Effector memory CD8-positive, alpha-beta T cell (primary cell): Measurements from ENCODE around the gene COL4A6.

Source experiments
- ATAC-seq: fragments of 150-1000 bp; cut with Tn5 transposase; replicated peaks from 2 replicates; pipeline ENCODE4 v1.10.0; 2021; ENCODE audit warnings: mild to moderate bottlenecking, moderate library complexity
- DNase-seq, 3 experiments: peaks; one replicate each; pipeline ENCODE4 v3.0.0; 2021
- H3K27ac Mint-ChIP-seq, 2 donors: one replicate each; pipeline ENCODE4 v1.8.0; 2022; ENCODE audit warnings: mild to moderate bottlenecking in 2 of 2, mixed read lengths in 2 of 2, moderate library complexity in 2 of 2
- H3K27me3 Mint-ChIP-seq, 2 donors: one replicate each; pipeline ENCODE4 v1.8.0; 2022; ENCODE audit warnings: mixed read lengths in 2 of 2
- H3K36me3 Mint-ChIP-seq: one replicate; pipeline ENCODE4 v1.8.0; 2022; ENCODE audit warnings: mild to moderate bottlenecking, moderate library complexity, mixed read lengths; ENCODE audit not compliant: insufficient read depth
- H3K4me1 Mint-ChIP-seq, 2 donors: one replicate each; pipeline ENCODE4 v1.8.0; 2022; ENCODE audit warnings: low read depth in 2 of 2, mixed read lengths in 2 of 2
- H3K4me3 Mint-ChIP-seq, 2 donors: one replicate each; pipeline ENCODE4 v1.8.0; 2022; ENCODE audit warnings: mild to moderate bottlenecking in 2 of 2, mixed read lengths in 2 of 2, moderate library complexity in 2 of 2
- H3K9me3 Mint-ChIP-seq, 2 donors: one replicate each; pipeline ENCODE4 v1.8.0; 2022; ENCODE audit warnings: mixed read lengths in 2 of 2

COL4A6 gene

GRCh38 chrX:108344216-108344615 is 94.0 kb downstream of the COL4A6 start:
- H3K27ac Mint-ChIP-seq = no peak overlapping the region
- DNase-seq = no peak
- no peak overlapping the region for H3K4me3 Mint-ChIP-seq
- no peaks in the 10 kb centered on the region for H3K9me3 Mint-ChIP-seq
- no peaks in the 10 kb centered on the region for H3K4me1 Mint-ChIP-seq
- no peaks in the 10 kb centered on the region for H3K27me3 Mint-ChIP-seq
- H3K36me3 Mint-ChIP-seq = no peaks in the 10 kb centered on the region
- no peak for ATAC-seq

GRCh38 chrX:108341947-108342346 is 96.3 kb downstream of the COL4A6 start:
- H3K36me3 Mint-ChIP-seq = no peaks in the 10 kb centered on the region
- H3K27me3 Mint-ChIP-seq = no peaks in the 10 kb centered on the region
- H3K4me3 Mint-ChIP-seq = no peak overlapping the region
- H3K4me1 Mint-ChIP-seq = no peaks in the 10 kb centered on the region
- no peak for DNase-seq
- no peak for ATAC-seq
- no peak overlapping the region for H3K27ac Mint-ChIP-seq
- H3K9me3 Mint-ChIP-seq = no peaks in the 10 kb centered on the region

- DNase-seq (no peak), ATAC-seq (no peak)
- H3K9me3 Mint-ChIP-seq = no peaks in the 10 kb centered on the region
- no peaks in the 10 kb centered on the region for H3K36me3 Mint-ChIP-seq
- H3K4me3 Mint-ChIP-seq = no peak overlapping the region
- H3K4me1 Mint-ChIP-seq = no peaks in the 10 kb centered on the region
- no peaks in the 10 kb centered on the region for H3K27me3 Mint-ChIP-seq
- H3K27ac Mint-ChIP-seq = no peak overlapping the region
Observed at GRCh38 chrX:108332281-108332680, 105.9 kb downstream of the COL4A6 start.

- Mint-ChIP-seq H3K36me3 (no peaks in the 10 kb centered on the region), H3K27me3 (no peaks in the 10 kb centered on the region)
Observed at GRCh38 chrX:108331126-108331909, 106.9 kb downstream of the COL4A6 start.

GRCh38 chrX:108323751-108324150 is 114.5 kb downstream of the COL4A6 start:
- peaks cover 0 to 14% of the 10 kb centered on the region in 2 donors for H3K27me3 Mint-ChIP-seq
- H3K4me3 Mint-ChIP-seq = no peak overlapping the region
- ATAC-seq (no peak), DNase-seq (no peak)
- H3K36me3 Mint-ChIP-seq = no peaks in the 10 kb centered on the region
- no peak overlapping the region for H3K27ac Mint-ChIP-seq
- no peaks in the 10 kb centered on the region for H3K4me1 Mint-ChIP-seq
- H3K9me3 Mint-ChIP-seq = no peaks in the 10 kb centered on the region

More at GRCh38 chrX:108331126-108331909, 106.9 kb downstream of the COL4A6 start:
- Mint-ChIP-seq H3K4me3 (no peak overlapping the region), H3K9me3 (no peaks in the 10 kb centered on the region), H3K27ac (no peak overlapping the region), H3K4me1 (no peaks in the 10 kb centered on the region)
- DNase-seq (no peak), ATAC-seq (no peak)

- Mint-ChIP-seq H3K4me3 (no peak overlapping the region), H3K27me3 (peaks cover 0 to 14% of the 10 kb centered on the region in 2 donors), H3K9me3 (no peaks in the 10 kb centered on the region), H3K27ac (no peak overlapping the region), H3K36me3 (no peaks in the 10 kb centered on the region), H3K4me1 (no peaks in the 10 kb centered on the region)
- ATAC-seq (no peak), DNase-seq (no peak)
Observed at GRCh38 chrX:108322234-108322633, 116.0 kb downstream of the COL4A6 start.

GRCh38 chrX:108316456-108316855 is 121.8 kb downstream of the COL4A6 start:
- ATAC-seq (no peak), DNase-seq (no peak)
- Mint-ChIP-seq H3K4me3 (no peak overlapping the region), H3K27me3 (peaks cover 0 to 14% of the 10 kb centered on the region in 2 donors), H3K36me3 (no peaks in the 10 kb centered on the region), H3K27ac (no peak overlapping the region), H3K4me1 (no peaks in the 10 kb centered on the region), H3K9me3 (peaks cover 0 to 2% of the 10 kb centered on the region in 2 donors)

- DNase-seq (no peak), ATAC-seq (no peak)
- Mint-ChIP-seq H3K9me3 (peaks cover 0 to 2% of the 10 kb centered on the region in 2 donors), H3K36me3 (no peaks in the 10 kb centered on the region), H3K4me3 (no peak overlapping the region), H3K4me1 (no peaks in the 10 kb centered on the region), H3K27ac (no peak overlapping the region), H3K27me3 (no peaks in the 10 kb centered on the region)
Observed at GRCh38 chrX:108313669-108314068, 124.6 kb downstream of the COL4A6 start.

GRCh38 chrX:108312957-108313356 is 125.3 kb downstream of the COL4A6 start:
- Mint-ChIP-seq H3K27me3 (no peaks in the 10 kb centered on the region), H3K36me3 (no peaks in the 10 kb centered on the region), H3K9me3 (peaks cover 0 to 2% of the 10 kb centered on the region in 2 donors), H3K27ac (no peak overlapping the region), H3K4me3 (no peak overlapping the region), H3K4me1 (no peaks in the 10 kb centered on the region)
- DNase-seq (no peak), ATAC-seq (no peak)

GRCh38 chrX:108312011-108312410 is 126.2 kb downstream of the COL4A6 start:
- H3K27me3 Mint-ChIP-seq = no peaks in the 10 kb centered on the region
- H3K36me3 Mint-ChIP-seq = no peaks in the 10 kb centered on the region
- H3K27ac Mint-ChIP-seq = no peak overlapping the region
- H3K9me3 Mint-ChIP-seq = peaks cover 0 to 2% of the 10 kb centered on the region in 2 donors
- no peaks in the 10 kb centered on the region for H3K4me1 Mint-ChIP-seq
- ATAC-seq (no peak), DNase-seq (no peak)
- H3K4me3 Mint-ChIP-seq = no peak overlapping the region

- H3K4me1 Mint-ChIP-seq = no peaks in the 10 kb centered on the region
- no peak for ATAC-seq
- H3K4me3 Mint-ChIP-seq = no peak overlapping the region
- no peak overlapping the region for H3K27ac Mint-ChIP-seq
- H3K27me3 Mint-ChIP-seq = no peaks in the 10 kb centered on the region
- no peaks in the 10 kb centered on the region for H3K36me3 Mint-ChIP-seq
- peaks cover 0 to under 1% of the 10 kb centered on the region in 2 donors for H3K9me3 Mint-ChIP-seq
- DNase-seq = no peak
Observed at GRCh38 chrX:108310506-108310905, 127.7 kb downstream of the COL4A6 start.

- no peaks in the 10 kb centered on the region for H3K9me3 Mint-ChIP-seq
- H3K27ac Mint-ChIP-seq = no peak overlapping the region
- H3K4me1 Mint-ChIP-seq = no peaks in the 10 kb centered on the region
- no peak for DNase-seq
- no peaks in the 10 kb centered on the region for H3K27me3 Mint-ChIP-seq
- H3K4me3 Mint-ChIP-seq = no peak overlapping the region
- no peaks in the 10 kb centered on the region for H3K36me3 Mint-ChIP-seq
- no peak for ATAC-seq
Observed at GRCh38 chrX:108309144-108309543, 129.1 kb downstream of the COL4A6 start.

- no peak overlapping the region for H3K27ac Mint-ChIP-seq
- no peak for ATAC-seq
- no peak overlapping the region for H3K4me3 Mint-ChIP-seq
- no peaks in the 10 kb centered on the region for H3K36me3 Mint-ChIP-seq
- H3K4me1 Mint-ChIP-seq = no peaks in the 10 kb centered on the region
- no peaks in the 10 kb centered on the region for H3K9me3 Mint-ChIP-seq
- H3K27me3 Mint-ChIP-seq = peaks cover 7 to 9% of the 10 kb centered on the region in 2 donors
- no peak for DNase-seq
Observed at GRCh38 chrX:108307132-108308085, 130.8 kb downstream of the COL4A6 start.

GRCh38 chrX:108306086-108306485 is 132.1 kb downstream of the COL4A6 start:
- Mint-ChIP-seq H3K9me3 (no peaks in the 10 kb centered on the region), H3K36me3 (no peaks in the 10 kb centered on the region), H3K4me3 (no peak overlapping the region), H3K4me1 (no peaks in the 10 kb centered on the region), H3K27ac (no peak overlapping the region), H3K27me3 (peaks cover 7 to 9% of the 10 kb centered on the region in 2 donors)
- DNase-seq = no peak
- no peak for ATAC-seq
